Fibroblast of the aortic adventitia (primary cell): ENCODE results near the gene SPOCK3. TPM values are rescaled to one million over a fixed set of nuclear protein-coding genes. Genes with fewer than 3 reads are reported as not detected.

ENCODE experiments used
- DNase-seq: peaks from one replicate; pipeline ENCODE4 v3.0.0-alpha.2; 2010; ENCODE audit warnings: low read depth
- H3K4me3 ChIP-seq: 2 replicates; pipeline ENCODE4 v1.5.1; 2011; ENCODE audit warnings: low read depth, mild to moderate bottlenecking, control low read depth, low read length, moderate library complexity
- total RNA-seq: library from RNA; depleted of rRNA; stranded (reverse); fragments of >200 nt; gene quantifications from 2 replicates; pipeline ENCODE4 v1.2.3, GENCODE V29; 2012; ENCODE audit warnings: low replicate concordance
- TF ChIP-seq, protein P1 (sequence below): IDR thresholded peaks from 2 replicates; pipeline ENCODE4 v1.5.1; 2011; ENCODE audit warnings: mild to moderate bottlenecking, low read length, control low read depth, inconsistent platforms; ENCODE audit not compliant: insufficient read depth

SPOCK3 gene
- total RNA-seq, 1 donor = 7.2 TPM

DNA sequence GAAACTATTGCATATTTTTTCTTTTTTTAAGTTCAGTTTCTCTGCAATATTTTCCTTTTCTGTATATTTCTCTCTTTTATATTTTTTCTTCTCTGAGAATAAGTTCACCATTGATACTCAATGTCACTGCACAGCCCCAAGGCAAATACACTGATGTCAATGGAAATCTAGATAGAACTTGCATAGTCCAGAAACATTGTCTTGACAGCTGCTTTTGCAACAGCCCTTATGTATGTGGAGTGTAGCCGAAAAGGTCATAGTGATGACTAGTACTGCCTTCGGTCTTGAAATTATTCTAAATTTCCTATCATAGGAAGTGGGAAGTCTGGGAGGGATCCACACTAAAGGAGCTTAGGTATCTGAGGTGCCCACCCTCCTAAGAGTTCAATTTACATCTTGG, 150.0 kb downstream of the SPOCK3 start:
- TF ChIP-seq, protein P1, sequence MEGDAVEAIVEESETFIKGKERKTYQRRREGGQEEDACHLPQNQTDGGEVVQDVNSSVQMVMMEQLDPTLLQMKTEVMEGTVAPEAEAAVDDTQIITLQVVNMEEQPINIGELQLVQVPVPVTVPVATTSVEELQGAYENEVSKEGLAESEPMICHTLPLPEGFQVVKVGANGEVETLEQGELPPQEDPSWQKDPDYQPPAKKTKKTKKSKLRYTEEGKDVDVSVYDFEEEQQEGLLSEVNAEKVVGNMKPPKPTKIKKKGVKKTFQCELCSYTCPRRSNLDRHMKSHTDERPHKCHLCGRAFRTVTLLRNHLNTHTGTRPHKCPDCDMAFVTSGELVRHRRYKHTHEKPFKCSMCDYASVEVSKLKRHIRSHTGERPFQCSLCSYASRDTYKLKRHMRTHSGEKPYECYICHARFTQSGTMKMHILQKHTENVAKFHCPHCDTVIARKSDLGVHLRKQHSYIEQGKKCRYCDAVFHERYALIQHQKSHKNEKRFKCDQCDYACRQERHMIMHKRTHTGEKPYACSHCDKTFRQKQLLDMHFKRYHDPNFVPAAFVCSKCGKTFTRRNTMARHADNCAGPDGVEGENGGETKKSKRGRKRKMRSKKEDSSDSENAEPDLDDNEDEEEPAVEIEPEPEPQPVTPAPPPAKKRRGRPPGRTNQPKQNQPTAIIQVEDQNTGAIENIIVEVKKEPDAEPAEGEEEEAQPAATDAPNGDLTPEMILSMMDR = no peak
- DNase-seq = no peak
- no peak overlapping the region for H3K4me3 ChIP-seq

DNA sequence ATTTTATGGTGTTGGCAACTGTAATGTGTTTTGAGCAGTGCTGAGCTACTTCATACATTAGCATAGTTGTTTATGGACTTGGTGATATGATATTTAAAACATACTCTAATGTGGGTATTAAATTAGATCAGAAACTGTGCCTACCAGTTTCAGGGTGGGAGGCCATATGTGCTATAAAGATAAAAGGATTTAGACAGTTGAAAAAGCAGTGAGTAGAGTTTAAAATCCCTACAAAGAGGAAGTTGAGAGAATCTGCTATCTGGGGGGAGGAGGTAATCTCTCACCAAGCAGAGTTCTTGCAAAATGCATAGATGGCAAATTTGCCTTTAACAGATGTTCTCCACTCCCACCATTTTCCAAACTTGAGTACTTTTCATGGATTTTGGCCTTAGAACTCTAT, 154.5 kb downstream of the SPOCK3 start:
- TF ChIP-seq, protein P1 = no peak
- DNase-seq = no peak
- no peak overlapping the region for H3K4me3 ChIP-seq

DNA sequence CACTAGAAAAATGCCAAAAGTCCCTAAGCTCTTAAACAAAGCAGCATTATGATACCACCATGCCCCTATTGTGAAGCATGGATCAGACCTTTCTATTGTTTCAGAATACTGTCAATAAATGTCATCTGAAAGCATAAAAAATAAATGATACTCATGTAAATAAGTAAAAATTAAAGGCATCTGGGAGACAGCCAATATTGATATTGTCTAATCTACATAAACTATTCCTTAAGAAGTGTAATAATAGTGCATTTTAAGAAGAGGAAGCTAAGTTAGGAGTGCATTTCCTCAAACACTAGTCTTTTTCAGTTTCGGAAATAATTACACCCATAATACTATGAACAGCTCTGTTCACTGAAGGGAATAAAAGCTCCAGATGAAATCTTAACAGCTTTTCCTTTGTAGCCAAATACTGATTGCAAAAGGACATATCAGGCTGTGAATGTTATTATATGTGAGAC, 181.6 kb downstream of the SPOCK3 start:
- DNase-seq = no peak
- TF ChIP-seq, protein P1 = no peak
- no peak overlapping the region for H3K4me3 ChIP-seq

DNA sequence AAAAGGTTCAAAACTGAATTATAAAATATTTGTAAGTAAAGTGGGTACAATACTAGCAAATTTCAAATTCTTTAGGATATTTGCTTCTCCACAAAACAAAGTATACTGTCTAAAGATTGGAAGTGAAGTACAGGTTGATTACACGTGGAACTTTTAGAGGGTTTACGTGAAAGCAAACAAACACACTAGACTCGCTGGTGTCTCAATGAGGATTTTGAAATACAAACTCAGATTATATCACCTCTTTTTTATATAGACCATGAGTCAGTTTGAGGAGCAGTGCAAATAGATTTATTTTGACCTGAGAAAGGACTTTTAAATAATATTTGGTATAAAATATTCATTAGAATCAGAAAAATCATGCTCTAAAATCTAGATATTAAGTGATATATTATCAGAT, 185.0 kb downstream of the SPOCK3 start:
- no peak overlapping the region for H3K4me3 ChIP-seq
- TF ChIP-seq, protein P1 = no peak
- no peak for DNase-seq

DNA sequence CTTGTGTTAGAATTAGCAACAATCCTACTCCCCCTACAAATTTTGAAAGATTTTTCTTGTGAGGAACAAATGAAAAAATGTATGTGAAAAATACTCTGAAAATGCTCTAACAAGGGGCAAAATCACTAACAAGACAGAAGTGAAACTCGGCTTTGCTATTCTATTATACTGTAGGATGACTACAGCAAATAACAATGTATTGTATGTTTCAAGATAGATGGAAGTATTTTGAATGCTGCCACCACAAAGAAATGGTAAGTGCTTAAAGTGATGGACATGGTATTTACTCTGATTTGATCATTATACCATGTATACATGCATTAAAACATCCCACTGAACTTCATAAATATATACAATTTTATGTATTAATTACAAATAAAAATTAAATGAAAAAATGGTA, 192.8 kb downstream of the SPOCK3 start:
- TF ChIP-seq, protein P1 = no peak
- no peak overlapping the region for H3K4me3 ChIP-seq
- no peak for DNase-seq

DNA sequence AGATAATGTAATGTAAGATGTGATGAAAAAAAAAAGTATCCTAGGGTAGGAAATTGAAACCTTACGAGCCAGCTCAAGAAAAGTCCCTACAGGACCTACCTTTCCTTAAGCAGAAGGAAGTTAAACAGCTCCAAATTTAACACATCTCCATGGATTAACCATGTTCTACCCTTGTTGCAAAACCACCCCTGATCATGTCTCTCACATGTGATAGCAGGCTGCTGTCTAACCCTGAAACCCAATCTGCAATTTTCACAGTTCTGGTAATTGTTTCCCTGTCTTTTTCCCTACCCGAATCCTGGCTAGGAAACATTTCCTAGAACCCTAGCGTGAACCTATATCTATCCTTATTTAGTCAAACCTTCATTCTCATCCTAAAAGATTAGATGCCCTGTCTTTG, 198.9 kb downstream of the SPOCK3 start:
- H3K4me3 ChIP-seq = no peak overlapping the region
- no peak for DNase-seq
- TF ChIP-seq, protein P1 = no peak

DNA sequence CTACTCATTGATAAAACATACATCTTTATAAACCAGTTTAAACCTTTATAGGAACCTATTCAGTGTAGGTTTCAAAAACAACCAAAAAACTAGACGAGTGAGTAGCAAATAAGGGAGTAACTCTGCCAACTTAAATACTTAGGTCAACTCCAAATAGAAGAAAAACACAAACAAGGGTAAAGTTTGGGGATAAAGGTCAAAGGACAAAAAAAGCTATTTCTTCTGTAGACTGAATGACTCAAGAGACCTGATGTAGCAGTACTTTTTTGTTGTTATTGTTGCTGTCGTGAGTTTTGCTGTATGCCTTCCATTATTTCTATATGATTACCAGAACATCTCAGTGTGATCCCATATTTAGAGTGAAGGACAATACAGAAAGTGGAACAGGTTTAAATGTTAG, 199.3 kb downstream of the SPOCK3 start:
- DNase-seq = no peak
- H3K4me3 ChIP-seq = no peak overlapping the region
- TF ChIP-seq, protein P1 = no peak
